HG03060 (cell line): ENCODE measurements around the gene ELP6.
"Not testable (repeated sequence)": the region's sequence is repeated elsewhere in the genome, so short reads cannot be mapped to it uniquely, and the experiment has no call there.

Source experiments
- ATAC-seq: cut with Tn5 transposase; IDR thresholded peaks from one replicate; pipeline ENCODE4 v1.9.1; 2021; ENCODE audit warnings: low read depth, moderate number of reproducible peaks; ENCODE audit not compliant: unreplicated experiment

The ELP6 gene

DNA sequence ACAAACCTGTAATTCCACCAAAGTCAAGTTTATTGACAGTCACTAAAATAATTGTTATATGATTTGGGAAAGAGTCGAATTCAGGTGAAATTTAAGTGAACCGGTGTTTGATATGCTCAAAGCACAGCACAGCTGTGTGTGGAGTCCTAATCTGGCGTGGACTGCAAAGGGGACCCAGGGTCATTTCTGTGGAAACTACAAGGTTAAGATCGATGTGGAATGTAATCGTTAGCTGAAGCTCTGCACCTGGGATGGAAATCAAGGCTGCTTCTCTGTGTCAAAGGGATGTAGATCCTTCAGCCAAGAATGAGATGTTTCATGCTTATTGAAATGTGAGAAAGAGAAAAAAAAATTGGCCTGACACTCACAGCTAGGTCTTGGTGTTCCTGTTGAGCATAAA, 1.6 kb upstream of the ELP6 start:
- no peak for ATAC-seq

DNA sequence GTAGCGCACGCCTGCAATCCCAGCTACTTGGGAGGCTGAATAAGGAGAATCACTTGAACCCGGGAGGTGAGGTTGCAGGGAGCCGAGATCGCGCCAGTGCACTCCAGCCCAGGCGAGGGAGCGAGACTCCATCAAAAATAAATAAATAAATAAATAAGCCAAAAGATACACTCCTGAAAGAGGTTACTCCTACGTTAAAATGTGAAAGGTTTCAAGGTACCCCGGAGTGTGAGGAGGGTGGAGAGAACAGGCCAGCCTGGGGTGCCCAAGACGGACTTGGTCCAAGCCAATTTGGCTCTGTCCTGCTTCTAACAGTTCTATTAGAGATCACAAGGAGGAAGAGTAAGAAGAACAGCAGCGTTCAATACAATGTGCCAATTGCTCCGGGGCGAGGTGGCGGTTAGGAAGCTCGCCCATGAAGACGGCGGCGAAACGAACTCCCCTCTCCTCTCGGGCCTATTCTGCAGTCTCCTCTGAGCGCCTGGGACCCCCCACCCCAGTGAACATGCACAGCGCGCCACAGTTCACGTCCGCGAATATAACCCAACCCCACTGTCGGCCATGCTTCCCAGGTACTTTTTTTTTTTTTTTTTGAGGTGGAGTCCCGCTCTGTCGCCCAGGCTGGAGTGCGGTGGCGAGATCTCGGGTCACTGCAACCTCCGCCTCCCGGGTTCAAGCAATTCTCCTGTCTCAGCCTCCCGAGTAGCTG, 942 bp downstream of the ELP6 start:
- ATAC-seq = no peak

DNA sequence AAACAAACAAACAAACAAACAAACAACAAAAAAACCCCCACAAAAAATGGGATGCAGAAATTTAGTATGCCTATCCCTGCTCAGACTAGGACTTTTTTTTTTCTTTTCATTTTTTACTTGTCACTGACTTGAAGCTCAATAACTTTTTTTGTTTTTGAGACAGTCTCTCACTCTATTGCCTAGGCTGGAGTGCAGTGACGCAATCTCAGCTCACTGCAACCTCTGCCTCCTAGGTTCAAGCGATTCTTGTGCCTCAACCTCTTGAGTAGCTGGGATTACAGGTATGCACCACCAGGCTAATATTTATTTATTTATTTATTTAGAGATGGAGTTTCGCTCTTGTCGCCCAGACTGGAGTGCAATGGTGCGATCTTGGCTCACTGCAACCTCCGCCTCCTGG, 8.2 kb downstream of the ELP6 start:
- not testable (repeated sequence) for ATAC-seq

DNA sequence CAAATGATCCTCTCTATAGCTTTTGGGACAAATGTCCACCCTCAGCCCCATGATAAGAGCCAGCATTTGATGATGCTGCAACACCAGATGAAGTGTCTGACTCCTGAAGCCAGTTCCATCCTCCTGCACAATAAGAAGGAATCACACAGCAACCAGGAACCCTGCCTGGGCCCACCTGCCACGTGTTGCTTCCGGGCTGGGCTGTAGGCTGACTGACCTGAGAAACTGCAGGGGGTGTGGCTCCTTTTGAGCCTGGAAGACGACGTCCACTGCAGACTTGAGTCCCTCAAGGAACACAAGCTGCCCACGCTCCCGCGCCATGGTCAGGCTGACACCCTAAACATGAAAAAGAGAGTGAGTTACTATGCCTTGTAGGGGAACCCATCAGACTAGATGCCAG, 9.4 kb downstream of the ELP6 start:
- ATAC-seq = no peak

DNA sequence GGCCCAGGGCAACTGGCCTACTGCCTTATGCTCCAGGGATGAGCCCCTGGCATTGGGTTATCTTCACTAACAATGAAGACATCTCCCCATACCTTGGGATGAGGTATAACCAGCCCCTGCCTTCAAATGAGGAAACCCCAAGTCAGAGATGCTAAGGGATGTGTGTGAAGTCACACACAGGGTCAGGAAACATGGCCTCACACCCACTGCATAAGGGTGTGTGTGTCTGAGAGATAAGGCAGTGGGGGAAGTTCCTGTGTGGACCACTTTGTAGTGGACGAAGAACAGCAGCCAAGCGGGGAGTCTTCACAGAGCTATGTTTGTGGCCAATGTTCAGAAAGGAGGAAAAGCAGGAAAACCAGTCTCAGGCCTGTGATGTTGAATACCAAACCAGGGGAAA, 10.5 kb downstream of the ELP6 start:
- ATAC-seq = no peak

DNA sequence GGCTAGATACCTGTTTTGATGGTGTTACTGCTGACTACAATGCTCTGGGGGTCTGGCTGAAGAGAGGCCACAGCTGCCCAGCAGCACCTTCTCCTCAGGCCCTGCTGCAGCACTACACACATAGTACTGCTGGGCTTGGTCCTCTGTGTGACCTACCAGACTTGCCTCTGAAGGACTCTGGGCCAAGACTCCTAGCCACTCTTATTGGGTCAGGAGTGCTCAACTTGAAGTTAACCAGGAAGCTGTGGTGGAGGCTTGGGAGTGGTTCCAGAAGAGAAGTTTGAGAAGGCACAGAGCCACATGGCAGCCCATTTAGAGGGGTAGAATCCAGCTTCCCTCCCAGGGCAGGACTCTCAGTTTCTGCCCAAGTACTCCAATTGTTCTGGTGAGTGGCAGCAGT, 16.6 kb downstream of the ELP6 start:
- no peak for ATAC-seq

DNA sequence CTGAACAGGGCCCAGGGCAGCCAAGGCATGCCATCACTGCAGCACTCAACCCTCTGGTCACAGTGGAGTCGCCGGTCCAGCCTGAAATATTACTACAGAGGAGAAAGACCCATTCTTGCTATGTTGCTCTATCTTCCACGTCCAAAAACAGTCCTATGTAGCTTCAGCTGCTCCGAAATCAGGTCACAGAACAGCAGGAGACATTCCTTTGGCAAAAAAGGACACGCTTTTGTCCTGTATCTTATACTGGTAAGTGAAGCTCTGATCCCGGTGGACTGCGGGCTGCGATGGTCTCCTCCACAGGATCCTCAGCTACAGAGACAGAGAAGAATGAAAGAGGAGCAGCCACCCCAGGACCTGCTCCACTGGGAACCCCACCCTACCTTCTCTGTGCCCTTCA, 17.6 kb downstream of the ELP6 start:
- ATAC-seq = no peak

DNA sequence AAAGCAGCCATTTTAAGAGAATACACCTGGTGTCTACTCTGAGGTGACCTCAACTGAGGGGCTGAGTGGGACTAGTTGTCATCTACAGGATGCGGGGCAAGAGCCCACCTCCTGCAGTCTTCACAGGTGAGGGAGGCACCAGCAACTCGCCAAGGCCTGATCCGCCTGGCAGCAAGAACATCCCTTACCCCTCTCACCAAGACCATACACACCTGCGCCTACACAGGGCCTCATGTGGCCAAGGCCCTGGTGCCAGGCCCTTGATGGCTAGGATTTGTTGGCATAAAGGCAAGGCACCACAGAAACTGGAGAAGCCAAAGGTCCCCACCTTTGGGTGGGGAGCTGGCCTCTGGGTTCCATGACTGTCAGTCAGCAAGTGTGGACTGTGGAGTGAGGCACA, 18.4 kb downstream of the ELP6 start:
- ATAC-seq = no peak

DNA sequence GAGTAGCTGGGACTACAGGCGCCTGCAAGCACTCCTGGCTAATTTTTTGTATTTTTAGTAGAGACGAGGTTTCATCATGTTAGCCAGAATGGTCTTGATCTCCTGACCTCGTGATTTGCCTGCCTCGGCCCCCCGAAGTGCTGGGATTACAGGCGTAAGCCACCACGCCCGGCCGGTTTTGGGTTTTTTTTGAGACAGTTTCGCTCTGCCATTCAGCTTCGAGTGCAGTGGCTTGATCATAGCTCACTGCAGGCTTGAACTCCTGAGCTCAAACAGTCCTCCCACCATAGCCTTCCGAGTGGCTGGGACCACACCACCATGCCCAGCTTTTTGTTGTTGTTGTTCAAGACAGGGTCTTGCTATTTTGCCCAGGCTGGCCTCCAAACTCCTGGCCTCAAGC, 21.7 kb downstream of the ELP6 start:
- ATAC-seq = no peak

DNA sequence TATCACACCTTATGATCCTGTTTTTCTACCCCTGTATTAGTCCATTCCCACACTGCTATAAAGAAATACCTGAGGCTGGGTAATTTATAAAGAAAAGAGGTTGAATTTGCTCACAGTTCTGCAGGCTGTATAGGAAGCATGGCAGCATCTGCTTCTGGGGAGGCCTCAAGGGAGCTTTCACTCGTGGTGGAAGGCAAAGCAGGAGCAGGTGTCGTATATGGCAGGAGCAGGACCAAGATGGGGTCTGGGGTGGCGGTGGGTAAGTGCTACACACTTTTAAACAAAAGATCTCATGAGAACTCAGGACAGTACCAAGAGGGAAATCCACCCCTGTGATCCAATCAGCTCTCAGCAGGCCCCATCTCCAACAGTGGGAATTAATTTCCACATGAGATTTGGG, 22.3 kb downstream of the ELP6 start:
- ATAC-seq = no peak

DNA sequence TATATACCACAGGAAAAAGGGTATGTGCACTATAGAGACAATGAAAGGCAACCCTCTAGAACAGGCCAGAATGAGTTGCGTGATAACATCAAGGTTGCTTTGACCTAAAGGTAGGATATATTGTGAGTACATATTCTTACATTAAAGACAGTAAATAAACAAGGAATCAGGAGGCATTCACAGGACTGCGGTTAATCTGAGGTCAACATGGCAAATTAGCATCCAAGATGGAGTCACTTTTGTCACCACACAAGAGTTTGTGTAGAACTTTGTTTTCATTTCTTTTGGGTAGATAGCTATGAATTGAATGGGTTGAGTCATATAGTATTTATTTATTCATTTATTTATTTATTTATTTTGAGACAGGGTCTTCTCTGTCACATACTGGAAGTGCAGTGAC, 26.2 kb downstream of the ELP6 start:
- no peak for ATAC-seq

DNA sequence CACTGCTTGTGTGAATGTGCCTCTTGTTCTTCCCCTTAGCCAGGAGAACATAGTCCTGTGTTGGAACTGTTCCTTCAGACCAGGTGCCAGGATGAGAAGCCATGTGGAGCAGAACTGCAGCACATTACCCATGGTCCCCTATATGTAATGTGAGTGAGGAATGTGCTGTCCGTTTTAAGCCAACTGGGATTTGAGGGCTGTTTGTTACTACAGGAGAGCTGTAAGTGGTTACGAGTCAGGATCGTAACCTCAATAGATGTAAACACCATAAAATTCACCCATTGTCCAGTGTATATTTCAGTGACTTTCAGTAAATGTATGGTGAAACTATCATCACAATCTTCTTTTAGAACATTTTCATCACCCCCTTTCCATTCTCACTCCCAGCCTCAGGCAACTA, 27.7 kb downstream of the ELP6 start:
- no peak for ATAC-seq

DNA sequence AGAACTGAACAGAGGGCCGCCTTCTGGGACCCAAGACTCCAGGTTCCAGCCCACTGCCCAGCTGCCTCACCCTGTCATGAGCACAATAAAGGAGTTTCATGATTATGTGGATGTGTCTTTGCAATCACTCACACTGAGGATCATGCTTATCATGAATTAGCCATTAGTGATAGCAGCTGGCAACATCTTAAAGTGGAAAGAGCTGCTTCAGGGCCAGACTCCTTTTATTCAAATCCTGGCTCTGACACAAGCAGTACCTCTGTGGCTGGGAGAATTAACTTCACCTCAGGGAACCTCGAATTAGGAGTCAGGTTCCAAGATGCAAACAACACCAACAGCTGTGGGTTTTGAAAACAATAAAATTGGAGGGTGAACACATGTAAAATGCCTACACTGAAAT, 31.1 kb downstream of the ELP6 start:
- no peak for ATAC-seq

DNA sequence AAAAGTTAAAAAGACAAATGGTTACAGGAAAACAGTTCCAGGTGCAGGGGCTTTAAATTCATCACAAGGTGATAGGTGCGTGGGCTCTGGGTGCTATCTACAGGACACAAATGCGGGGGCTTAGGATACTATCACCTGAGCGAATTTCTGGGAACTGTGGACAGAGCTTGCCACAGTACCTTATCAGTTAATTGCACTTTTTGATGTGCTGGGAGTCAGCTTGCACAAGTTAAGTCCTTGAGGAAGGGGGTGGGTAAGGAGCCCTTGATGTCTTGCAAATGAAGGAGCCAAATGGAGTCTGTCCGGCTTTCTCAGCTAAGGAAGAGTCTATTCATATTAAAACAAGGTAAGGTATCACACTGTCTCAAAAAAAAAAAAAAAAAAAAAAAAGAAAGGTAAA, 31.7 kb downstream of the ELP6 start:
- not testable (repeated sequence) for ATAC-seq

DNA sequence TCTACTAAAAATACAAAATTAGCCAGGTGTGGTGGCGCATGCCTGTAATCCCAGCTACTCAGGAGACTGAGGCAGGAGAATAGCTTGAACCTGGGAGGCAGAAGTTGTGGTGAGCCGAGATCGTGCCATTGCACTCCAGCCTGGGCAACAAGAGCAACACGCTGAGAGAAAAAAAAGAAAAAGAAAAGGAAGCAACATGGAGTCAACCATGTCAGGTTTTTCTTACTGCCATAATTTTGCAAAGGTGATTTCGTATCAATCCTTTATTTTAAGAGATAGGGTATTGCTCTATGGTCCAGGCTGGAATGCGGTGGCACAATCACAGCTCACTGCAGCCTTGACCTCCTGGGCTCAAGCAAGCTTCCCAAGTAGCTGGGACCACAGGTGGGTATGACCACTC, 33.2 kb downstream of the ELP6 start:
- not testable (repeated sequence) for ATAC-seq

DNA sequence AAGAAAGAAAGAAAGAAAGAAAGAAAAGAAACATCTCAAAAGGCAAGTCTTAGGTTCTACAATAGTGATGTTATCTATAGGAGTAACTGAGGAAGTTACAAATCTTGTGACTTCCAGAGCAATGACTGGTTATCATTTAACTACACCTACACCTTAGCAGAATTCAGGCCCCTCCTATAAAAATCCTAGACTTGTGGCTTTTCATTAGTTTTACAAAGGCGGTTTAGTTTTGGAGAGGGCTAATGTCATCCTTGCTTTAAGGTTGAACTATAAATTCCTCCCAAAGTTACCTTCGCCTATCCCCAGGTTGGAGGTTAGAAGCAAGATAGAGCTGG, 33.7 kb downstream of the ELP6 start:
- no peak for ATAC-seq

DNA sequence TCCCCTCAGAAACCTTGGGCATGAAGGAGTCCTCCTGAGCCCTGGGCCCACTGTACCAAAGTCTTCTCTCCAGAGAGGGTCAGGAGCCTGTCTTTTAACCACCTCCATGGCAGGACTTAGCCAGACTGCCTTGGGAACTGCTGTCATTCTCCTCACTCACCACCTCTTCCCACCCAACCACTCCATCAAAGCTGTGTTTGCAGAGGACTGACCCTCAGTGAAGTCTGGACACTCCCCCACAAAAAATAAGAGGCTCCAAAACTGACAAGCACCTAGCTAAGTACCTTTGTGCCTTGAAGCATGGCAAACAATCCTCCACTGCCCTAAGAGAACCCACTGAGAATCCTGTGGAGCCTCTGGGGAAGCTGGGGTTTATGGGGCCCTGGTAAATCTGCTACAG, 35.5 kb downstream of the ELP6 start:
- ATAC-seq = no peak

DNA sequence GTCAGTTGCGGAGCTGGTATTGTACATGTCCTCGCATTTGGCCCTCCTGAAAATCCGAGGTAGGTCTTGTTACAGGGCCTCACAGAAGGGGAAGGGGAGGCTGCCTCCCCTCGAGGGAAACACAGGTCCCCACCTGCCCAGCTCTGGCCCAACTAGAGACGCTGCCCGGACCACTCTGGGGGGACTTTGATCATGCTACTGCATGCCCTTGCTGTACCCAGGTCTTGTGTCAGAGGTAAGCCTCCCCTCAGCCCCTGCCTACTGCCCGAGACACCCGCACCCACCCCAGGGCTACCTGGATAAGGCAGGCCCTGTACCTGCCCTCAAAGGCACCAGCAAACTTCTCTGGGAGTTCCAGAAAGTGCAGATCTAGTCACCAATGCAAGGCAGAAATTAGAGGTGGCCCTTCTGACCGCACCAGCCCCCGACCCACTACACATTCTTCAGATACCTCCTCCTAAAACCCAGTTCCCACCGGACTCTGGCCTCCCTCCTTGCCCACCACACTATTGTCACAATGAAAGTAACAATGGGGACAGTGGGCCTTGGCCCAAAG, 36.8 kb downstream of the ELP6 start:
- no peak for ATAC-seq

DNA sequence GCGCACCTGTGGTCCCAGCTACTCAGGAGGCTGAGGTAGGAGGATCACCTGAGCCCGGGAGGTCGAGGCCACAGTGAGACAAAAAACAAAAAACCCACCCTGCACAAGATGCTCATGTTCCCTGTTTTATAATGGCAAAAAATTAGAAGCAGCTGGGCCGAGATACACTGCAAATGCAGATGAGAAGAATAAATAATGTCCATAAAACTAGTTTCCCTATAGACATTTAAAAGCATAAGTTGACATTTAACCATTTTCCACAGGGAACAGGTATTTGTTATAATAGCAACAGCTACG, 37.2 kb downstream of the ELP6 start:
- ATAC-seq = no peak

DNA sequence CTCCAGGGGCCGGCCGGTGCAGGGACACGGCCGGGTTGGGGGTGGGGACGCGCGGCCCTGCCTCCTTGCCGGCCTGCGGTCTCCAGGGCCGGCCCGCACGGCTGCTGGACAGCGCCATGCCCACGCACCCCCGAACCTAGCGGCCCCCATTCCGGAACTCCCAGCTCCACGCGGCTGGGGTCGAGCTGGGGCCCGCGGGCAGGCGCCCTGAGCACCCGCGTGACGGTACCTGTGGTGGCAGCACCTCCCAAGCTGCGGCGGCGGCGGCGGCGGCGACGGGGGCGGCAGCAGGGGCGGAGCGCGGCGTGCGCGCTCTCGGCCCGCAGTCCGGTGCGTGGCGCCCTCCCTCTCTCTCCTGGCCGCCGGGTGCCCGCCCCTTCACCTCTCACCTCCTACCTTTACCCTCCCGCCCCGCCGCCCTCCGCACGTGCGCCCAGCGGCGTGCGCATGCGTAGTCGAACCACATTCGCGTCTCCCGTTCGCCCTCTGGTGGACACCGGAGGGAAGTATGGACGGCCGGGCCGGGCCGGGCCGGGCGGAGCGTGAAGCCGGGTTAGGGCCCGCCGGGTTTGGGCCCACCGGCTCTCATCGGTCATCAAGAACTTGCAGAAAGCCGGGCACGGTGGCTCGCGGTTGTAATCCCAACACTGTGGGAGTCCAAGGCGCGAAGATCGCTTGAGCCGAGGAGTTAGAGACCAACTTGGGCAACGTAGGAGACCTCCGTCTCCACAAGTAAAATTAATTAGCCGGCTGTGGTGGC, 37.8 kb downstream of the ELP6 start, which contains the start of gene SCAP:
SCAP (minus strand) TSS at position 372 of the 760 bp plus-strand sequence. CDS start 32,948 bp downstream, outside the sequence.
- ATAC-seq = peak; percentile 71

DNA sequence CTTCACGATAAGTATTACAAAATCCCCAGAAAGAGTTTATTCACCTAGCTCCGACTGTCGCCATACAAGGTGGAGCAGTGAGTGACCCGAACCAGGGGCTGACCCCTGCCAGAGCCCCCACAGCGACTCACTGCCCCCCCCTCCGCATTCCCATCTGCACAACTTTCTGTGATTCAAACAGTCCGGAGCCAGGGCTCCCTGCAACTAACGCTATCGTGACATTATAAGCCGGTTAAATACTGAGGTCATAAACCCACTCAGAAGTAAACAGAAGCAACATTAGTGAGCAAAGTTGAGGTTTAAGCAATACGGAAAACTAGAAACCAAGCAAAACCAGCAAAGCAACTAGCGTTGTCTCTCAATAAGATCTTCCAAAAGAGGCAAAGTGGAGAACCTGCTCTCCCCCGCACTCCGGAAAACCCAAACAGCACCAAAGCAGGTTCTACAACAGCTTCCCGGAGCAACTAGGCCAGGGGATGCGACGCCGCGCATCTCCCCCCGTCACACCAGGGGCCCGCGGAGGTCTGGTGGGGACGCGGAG, 38.4 kb downstream of the ELP6 start:
- ATAC-seq = no peak

DNA sequence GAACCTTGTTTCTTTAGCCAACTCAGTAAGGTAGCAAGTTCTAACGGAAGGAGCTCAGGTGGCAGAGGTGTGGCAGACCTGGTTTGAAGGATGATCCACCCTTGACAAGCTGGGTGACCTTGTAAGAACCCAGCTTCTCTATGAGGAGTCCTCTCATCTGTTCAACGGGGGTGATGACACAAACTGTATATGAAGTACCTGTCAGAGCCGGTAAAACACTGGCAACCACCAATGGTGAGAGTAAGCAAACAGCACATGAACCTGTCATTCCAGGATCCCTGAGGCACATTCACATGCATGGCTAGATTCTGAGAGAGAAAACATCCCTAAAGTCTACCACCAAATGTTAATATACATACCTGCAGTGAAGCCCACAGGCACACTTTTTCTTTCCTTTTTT, 40.1 kb downstream of the ELP6 start:
- ATAC-seq = no peak
